Measurements from ENCODE around the gene SPECC1.
"Not testable (repeated sequence)": the region's sequence is repeated elsewhere in the genome, so short reads cannot be mapped to it uniquely, and the experiment has no call there.

Gene SPECC1

GRCh38 chr17:20351405-20351804 is 342.2 kb downstream of the SPECC1 start:
- not testable (repeated sequence) for DNase-seq

DNA sequence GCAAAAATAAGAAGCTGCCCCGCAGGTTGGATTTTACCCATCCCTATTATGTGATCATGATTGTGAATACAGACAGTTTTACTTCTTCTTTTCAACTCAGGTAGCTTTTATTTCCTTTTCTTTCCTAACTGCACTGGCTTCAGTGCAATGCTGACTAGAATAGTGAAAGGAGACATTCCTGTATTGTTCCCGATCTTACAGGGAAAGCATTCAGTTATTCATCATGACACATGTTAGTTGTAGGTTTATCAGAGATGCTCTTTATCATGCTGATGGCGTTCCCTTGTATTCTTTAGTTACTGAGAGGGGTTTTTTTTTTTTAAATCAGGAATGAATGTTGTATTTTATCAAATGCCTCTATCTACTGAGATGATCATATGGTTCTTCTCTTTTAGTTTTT is 343.4 kb downstream of the SPECC1 start:
- DNase-seq = not testable (repeated sequence)

DNA sequence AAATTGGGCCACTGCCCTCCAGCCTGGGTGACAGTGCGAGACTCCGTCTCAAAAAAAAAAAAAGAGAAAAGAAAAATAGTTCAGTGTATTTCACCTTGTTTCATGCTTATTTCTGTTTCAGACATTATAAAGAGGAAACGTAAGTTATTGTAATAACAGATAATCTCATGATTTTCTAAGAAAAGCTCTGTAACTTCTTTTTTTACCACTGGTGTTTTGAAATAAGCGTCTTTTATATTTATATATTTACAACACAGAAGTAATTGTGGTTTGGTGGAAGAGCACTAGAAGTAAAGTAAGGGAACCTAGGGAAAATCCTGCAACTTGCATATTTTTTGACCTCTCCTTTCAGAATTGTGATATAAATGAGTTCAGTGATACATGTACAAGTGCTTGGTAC is 354.7 kb downstream of the SPECC1 start:
- not testable (repeated sequence) for DNase-seq

Measured in CD4-positive, alpha-beta T cell treated with Interleukin-17A for 4 hours (primary cell).